ENCODE measurements around the gene TNFRSF18. TPM values are rescaled to one million over a fixed set of nuclear protein-coding genes. Genes with fewer than 3 reads are reported as not detected.
A peak's percentile ranks its signal among the peaks of the same experiment; 100 is the strongest.
"Not testable (repeated sequence)": the region's sequence is repeated elsewhere in the genome, so short reads cannot be mapped to it uniquely, and the experiment has no call there.

Gene TNFRSF18
- total RNA-seq, 1 experiment from 2014 or later: 0.83 TPM

- TF ChIP-seq NR2C2 (CRISPR knock-in tag; IDR thresholded peaks at IDR 0.05) (no peak), ZNF138 (CRISPR knock-in tag; conservative IDR thresholded peaks at IDR 0.05) (no peak), NFYB (CRISPR knock-in tag; conservative IDR thresholded peaks at IDR 0.05; ENCODE audit: low read depth) (no peak), RELA (CRISPR knock-in tag; IDR thresholded peaks at IDR 0.05; ENCODE audit: borderline replicate concordance) (no peak), ZNF396 (CRISPR knock-in tag; IDR thresholded peaks at IDR 0.05; ENCODE audit: borderline replicate concordance) (no peak), ESRRA (CRISPR knock-in tag; IDR thresholded peaks at IDR 0.05; ENCODE audit: borderline replicate concordance) (no peak), OVOL2 (CRISPR knock-in tag; IDR thresholded peaks at IDR 0.05; ENCODE audit: borderline replicate concordance) (no peak), GRHL2 (CRISPR knock-in tag; IDR thresholded peaks at IDR 0.05; ENCODE audit: insufficient replicate concordance, severe bottlenecking) (no peak), IRF2 (CRISPR knock-in tag; IDR thresholded peaks at IDR 0.05; ENCODE audit: borderline replicate concordance, low read depth) (no peak), MAX (CRISPR knock-in tag; IDR thresholded peaks at IDR 0.05) (no peak), MYBL2 (CRISPR knock-in tag; IDR thresholded peaks at IDR 0.05) (no peak), PREB (CRISPR knock-in tag; IDR thresholded peaks at IDR 0.05; ENCODE audit: borderline replicate concordance) (no peak), ZNF512 (CRISPR knock-in tag; IDR thresholded peaks at IDR 0.05; ENCODE audit: borderline replicate concordance) (no peak), ZNF671 (CRISPR knock-in tag; IDR thresholded peaks at IDR 0.05) (no peak), ERG (CRISPR knock-in tag; IDR thresholded peaks at IDR 0.05) (no peak), ATF6 (CRISPR knock-in tag; IDR thresholded peaks at IDR 0.05) (no peak)
- DNase-seq (ENCODE audit: low spot score): no peak
- H3K4me1 Mint-ChIP-seq: no peaks in the 10 kb centered on the region
- ChIA-PET POLR2A (no interaction called here), CTCF (interaction anchor here (0.8 to 1.9 kb wide), 11 partner anchors 11 to 266 kb away, joined by 3 to 9 read pairs (median 4); partner anchors contain the start of gene ISG15)
- H3K4me3 Mint-ChIP-seq: no peak overlapping the region
- H3K36me3 Mint-ChIP-seq: peaks cover 26% of the 10 kb centered on the region
- H3K9me3 Mint-ChIP-seq: no peaks in the 10 kb centered on the region
- H3K27me3 Mint-ChIP-seq (ENCODE audit: low read depth): no peaks in the 10 kb centered on the region
- ATAC-seq: no peak
- peak overlapping the region; percentile 92 for H3K27ac Mint-ChIP-seq
These were observed 44.4 kb upstream of the TNFRSF18 start for GRCh38 chr1:1250786-1251284.

GRCh38 chr1:1248009-1248913, 41.9 kb upstream of the TNFRSF18 start:
- H3K4me3 Mint-ChIP-seq; POLR2A ChIA-PET; DNase-seq (ENCODE audit: low spot score); H3K27me3 Mint-ChIP-seq (ENCODE audit: low read depth); ATAC-seq; H3K4me1 Mint-ChIP-seq; H3K27ac Mint-ChIP-seq; H3K36me3 Mint-ChIP-seq; H3K9me3 Mint-ChIP-seq; CTCF ChIA-PET: not testable (repeated sequence)
